ENCODE data around the gene GUK1.
"Not testable (repeated sequence)": the region's sequence is repeated elsewhere in the genome, so short reads cannot be mapped to it uniquely, and the experiment has no call there.

Gene GUK1

DNA sequence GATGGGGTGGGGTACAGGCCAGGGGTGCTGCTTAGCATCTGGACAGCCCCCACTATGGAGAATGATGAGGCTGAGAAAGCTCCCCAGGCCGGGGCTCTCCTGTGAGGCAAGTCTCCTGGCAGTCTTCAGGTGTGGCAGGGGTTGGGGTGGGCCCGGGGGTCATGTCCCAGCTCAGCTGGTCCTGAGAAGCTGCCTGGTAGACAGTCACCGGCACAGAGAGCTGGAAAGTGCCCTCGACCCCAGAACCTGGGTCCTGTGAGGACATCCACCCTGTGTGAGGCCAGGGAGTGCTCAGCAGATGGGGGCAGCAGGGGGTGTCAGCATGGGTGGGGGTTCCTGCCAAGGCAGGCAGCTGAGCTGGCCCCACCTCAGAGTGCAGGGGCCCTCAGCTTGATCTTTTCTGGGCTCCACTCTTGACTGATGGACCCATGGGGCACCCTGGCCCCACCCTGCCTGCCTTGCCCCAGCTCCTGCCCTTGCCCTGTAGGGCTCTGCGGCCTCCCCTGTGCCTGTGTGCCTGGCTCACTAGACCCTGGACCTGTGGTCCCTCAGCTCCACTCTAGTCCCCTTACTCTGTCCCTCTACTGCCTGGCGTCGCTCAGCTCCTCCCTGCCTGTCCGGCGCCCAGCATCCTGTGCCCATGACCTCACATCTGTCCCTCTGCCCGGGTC lies 31.3 kb downstream of the GUK1 start:
- TF ChIP-seq, protein P1, sequence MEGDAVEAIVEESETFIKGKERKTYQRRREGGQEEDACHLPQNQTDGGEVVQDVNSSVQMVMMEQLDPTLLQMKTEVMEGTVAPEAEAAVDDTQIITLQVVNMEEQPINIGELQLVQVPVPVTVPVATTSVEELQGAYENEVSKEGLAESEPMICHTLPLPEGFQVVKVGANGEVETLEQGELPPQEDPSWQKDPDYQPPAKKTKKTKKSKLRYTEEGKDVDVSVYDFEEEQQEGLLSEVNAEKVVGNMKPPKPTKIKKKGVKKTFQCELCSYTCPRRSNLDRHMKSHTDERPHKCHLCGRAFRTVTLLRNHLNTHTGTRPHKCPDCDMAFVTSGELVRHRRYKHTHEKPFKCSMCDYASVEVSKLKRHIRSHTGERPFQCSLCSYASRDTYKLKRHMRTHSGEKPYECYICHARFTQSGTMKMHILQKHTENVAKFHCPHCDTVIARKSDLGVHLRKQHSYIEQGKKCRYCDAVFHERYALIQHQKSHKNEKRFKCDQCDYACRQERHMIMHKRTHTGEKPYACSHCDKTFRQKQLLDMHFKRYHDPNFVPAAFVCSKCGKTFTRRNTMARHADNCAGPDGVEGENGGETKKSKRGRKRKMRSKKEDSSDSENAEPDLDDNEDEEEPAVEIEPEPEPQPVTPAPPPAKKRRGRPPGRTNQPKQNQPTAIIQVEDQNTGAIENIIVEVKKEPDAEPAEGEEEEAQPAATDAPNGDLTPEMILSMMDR (IDR thresholded peaks at IDR 0.05; ENCODE audit: low read depth, low read length) = no peak
- TF ChIP-seq, protein P2, sequence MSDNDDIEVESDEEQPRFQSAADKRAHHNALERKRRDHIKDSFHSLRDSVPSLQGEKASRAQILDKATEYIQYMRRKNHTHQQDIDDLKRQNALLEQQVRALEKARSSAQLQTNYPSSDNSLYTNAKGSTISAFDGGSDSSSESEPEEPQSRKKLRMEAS (IDR thresholded peaks at IDR 0.05; ENCODE audit: low read depth, low read length) = no peak
- no peak for TF ChIP-seq POLR2A (IDR thresholded peaks at IDR 0.05; ENCODE audit: extremely low read depth, insufficient read length)
- TF ChIP-seq MYC (IDR thresholded peaks at IDR 0.05; ENCODE audit: low read depth, low read length) = no peak
- no peak overlapping the region for H3K4me3 ChIP-seq (ENCODE audit: low read depth, low read length)
- DNase-seq (ENCODE audit: low read depth) = no peak

DNA sequence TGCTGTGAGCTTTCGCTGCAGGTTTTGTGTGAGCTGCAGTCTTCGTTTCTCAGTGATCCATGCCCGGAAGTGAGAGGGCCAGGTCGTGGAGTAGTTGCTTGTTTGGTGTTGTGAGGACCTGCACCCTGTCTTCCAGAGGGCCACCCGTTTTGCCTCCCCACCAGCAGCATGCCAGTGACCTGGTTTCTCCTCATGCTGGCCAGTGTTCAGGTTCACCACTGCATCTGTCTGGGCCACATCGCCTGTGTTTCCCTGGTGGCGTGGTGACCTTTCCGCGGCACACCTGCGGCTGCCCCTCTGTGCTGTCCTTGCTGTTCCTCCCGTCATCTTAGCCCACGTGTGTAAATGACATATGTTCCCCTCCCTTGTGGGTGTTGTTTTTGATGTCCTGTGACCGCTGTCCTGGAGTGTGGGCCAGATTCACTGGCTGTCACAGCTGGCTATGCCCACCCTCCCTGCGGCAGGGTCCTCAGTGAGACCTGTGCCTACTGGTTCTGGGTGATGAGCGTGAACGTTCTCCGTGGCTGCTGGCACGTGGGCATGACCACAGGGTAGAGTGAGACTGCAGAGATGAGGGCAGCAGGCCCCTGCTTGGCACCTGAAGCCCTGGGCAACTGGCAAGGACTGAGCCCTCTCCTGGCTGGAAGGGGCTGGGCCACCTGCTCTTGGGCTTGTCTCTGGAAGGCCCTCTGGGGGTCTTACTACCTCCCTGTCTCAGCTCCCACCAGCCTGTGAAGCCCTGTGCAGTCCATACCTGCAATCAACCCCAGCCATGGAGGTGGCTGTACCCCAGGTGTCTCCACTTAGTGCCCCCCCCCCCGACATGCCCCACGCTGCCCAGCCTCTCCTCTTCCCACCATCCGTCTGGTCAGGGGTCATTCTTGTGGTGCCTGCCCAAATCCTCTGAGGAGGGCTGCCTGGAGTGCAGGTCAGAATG lies 32.8 kb downstream of the GUK1 start:
- DNase-seq (ENCODE audit: low read depth) = no peak
- TF ChIP-seq, protein P2 (IDR thresholded peaks at IDR 0.05; ENCODE audit: low read depth, low read length) = no peak
- TF ChIP-seq POLR2A (IDR thresholded peaks at IDR 0.05; ENCODE audit: extremely low read depth, insufficient read length) (no peak), MYC (IDR thresholded peaks at IDR 0.05; ENCODE audit: low read depth, low read length) (no peak)
- TF ChIP-seq, protein P1 (IDR thresholded peaks at IDR 0.05; ENCODE audit: low read depth, low read length) = no peak
- no peak overlapping the region for H3K4me3 ChIP-seq (ENCODE audit: low read depth, low read length)

DNA sequence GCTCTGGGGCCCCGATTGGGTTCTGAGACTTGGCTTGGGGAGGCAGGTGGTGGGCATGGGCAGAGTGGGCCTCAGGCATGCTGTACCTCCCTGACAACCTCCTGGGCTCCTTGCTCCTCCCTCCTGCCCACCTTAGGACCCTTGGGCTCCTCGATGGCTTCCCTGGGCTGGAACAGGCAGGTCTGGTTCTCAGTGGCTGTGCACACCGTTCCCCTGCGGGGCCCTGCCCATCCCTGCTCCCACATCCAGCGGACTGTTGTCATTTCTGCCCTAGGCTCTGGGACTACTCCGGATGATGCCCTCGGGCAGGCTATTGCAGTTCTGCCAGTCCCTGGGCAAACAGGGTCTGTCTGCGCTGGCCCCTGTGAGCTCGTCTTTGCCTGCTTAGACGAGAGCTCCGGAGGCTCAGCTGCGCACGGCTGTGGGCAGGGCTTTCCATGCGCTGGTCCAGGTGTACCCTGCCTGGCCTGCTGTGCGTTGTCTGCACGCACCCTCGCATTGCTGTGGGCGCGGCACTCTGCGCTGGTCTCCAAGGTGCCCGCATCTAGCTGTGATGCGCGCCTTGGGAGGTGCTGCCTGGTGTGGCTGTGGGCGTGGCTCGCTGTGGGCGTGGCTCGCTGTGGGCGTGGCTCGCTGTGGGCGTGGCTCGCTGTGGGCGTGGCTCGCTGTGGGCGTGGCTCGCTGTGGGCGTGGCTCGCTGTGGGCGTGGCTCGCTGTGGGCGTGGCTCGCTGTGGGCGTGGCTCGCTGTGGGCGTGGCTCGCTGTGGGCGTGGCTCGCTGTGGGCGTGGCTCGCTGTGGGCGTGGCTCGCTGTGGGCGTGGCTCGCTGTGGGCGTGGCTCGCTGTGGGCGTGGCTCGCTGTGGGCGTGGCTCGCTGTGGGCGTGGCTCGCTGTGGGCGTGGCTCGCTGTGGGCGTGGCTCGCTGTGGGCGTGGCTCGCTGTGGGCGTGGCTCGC lies 33.7 kb downstream of the GUK1 start:
- DNase-seq (ENCODE audit: low read depth); H3K4me3 ChIP-seq (ENCODE audit: low read depth, low read length): not testable (repeated sequence)

DNA sequence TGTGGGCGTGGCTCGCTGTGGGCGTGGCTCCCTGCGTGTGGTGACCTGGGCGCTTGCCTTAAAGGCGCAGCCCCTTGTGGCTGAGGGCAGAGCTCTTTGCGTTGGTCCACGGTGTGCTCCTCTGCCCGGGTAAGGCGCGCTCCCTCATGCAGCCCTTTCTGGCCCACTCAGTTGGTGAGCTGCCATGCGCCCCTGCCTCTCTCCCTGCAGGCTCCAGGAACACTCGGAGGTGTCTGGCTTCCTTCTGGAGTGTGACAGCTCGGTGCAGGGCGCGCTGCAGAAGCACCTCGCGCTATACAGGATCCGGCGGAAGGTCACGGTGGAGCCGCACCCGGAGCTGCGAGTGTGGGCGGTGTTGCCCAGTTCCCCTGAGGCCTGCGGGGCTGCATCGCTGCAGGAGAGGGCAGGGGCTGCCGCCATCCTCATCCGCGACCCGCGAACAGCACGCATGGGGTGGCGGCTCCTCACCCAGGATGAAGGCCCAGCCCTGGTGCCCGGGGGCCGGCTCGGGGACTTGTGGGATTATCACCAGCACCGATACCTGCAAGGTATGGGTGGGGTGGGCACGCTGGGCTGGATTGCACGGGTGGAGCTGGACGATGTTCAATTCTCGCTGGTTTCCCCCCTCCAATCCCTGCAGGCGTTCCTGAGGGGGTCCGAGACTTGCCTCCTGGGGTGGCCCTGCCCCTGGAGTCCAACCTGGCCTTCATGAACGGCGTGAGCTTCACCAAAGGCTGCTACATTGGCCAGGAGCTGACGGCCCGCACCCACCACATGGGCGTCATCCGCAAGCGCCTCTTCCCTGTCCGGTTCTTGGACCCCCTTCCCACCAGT lies 34.6 kb downstream of the GUK1 start:
- TF ChIP-seq, protein P1 (IDR thresholded peaks at IDR 0.05; ENCODE audit: low read depth, low read length) = no peak
- TF ChIP-seq MYC (IDR thresholded peaks at IDR 0.05; ENCODE audit: low read depth, low read length) (no peak), POLR2A (IDR thresholded peaks at IDR 0.05; ENCODE audit: extremely low read depth, insufficient read length) (no peak)
- TF ChIP-seq, protein P2 (IDR thresholded peaks at IDR 0.05; ENCODE audit: low read depth, low read length) = no peak
- no peak for DNase-seq (ENCODE audit: low read depth)
- H3K4me3 ChIP-seq (ENCODE audit: low read depth, low read length) = no peak overlapping the region

DNA sequence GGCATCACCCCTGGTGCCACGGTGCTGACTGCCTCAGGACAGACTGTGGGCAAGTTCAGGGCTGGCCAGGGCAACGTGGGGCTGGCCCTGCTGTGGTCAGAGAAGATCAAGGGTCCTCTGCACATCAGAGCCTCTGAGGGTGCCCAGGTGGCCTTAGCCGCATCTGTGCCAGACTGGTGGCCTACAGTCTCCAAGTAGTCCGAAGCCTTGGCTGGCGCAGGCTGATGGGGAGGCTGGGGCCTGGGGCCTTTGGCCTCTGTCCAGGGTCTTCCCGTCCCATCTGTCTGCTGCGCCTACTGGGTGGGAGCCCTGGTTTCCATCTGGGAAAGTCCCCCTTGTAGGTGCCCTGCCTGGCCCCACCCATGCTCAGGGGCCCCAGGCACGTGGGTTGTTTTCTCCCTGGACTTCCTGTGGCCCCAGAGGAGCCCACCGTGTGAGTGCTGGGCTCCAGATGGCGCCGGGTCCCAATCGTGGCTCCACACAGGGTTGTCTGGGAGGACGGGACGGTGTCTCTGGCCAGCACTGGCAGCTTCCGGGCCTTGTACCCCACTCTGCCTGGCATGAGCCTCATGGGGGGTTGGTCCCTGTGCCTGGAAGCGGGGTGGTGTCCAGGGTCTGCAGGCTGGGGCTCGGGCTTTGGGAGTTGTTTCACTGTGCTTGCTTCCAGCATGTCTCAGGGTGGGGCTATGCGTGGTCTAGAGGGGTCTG lies 35.4 kb downstream of the GUK1 start:
- TF ChIP-seq, protein P1 (IDR thresholded peaks at IDR 0.05; ENCODE audit: low read depth, low read length) = no peak
- no peak for TF ChIP-seq MYC (IDR thresholded peaks at IDR 0.05; ENCODE audit: low read depth, low read length)
- TF ChIP-seq POLR2A (IDR thresholded peaks at IDR 0.05; ENCODE audit: extremely low read depth, insufficient read length) = no peak
- TF ChIP-seq, protein P2 (IDR thresholded peaks at IDR 0.05; ENCODE audit: low read depth, low read length) = no peak
- H3K4me3 ChIP-seq (ENCODE audit: low read depth, low read length) = no peak overlapping the region
- DNase-seq (ENCODE audit: low read depth) = no peak
